ENCODE results near the gene SLC6A3. TPM values are rescaled to one million over a fixed set of nuclear protein-coding genes. Genes with fewer than 3 reads are reported as not detected.
"Not testable (repeated sequence)": the region's sequence is repeated elsewhere in the genome, so short reads cannot be mapped to it uniquely, and the experiment has no call there.

The SLC6A3 gene
- total RNA-seq, 1 donor from 2014 or later = not detected

DNA sequence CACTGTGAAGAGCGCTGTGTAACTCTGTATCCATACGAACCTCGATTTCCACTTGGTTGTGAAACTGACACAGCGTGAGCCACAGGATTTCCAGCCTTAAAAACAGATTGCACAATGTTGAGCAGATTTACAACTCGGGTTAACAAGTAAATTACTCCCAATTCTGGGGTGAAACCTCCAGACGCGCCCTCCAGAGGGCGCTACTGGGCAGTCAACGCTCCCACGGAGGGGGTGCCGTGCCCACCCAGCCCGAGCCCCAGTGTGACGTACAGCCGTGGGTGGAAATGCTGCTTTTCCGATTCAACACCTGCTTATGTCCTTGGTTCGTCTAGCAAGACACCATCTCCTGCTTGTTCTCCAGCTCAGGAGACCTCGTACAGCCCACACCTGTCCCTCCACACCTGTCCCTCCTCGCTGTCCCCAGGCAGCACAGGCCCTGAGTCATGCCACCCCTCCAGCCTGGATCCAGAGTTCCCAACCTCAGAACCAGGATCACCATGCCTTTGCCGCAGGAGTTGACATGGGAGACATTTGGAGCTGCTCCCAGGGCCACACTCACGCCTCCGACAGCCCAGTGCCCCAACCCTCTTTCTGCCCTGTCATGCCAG lies 34.4 kb upstream of the SLC6A3 start:
- peak; percentile 57 for DNase-seq (ENCODE audit: missing footprints)
- ATAC-seq = peak; percentile 55

DNA sequence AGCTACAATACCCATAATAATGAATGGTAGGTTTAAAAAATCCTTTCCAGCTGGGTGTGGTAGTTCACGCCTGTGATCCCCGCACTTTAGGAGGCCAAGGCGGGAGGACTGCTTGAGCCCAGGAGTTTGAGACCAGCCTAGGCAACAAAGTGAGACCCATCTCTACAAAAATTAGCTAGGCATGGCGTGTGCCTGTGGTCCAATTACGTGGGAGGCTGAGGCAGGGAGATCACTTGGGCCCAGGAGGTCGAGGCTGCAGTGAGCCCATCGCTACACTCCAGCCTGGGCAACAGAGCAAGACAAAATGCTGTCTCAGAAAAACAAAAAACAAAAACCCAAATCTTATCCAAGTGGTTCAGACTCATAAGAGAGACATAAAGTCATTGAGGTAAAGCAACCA lies 33.8 kb upstream of the SLC6A3 start:
- DNase-seq (ENCODE audit: missing footprints) = peak; percentile 33
- intact Hi-C loops (cut with DNase I) = no loop called here
- no peak for ATAC-seq

More for the DNA sequence above, 34.4 kb upstream of the SLC6A3 start:
- intact Hi-C loops (cut with DNase I) = no loop called here

DNA sequence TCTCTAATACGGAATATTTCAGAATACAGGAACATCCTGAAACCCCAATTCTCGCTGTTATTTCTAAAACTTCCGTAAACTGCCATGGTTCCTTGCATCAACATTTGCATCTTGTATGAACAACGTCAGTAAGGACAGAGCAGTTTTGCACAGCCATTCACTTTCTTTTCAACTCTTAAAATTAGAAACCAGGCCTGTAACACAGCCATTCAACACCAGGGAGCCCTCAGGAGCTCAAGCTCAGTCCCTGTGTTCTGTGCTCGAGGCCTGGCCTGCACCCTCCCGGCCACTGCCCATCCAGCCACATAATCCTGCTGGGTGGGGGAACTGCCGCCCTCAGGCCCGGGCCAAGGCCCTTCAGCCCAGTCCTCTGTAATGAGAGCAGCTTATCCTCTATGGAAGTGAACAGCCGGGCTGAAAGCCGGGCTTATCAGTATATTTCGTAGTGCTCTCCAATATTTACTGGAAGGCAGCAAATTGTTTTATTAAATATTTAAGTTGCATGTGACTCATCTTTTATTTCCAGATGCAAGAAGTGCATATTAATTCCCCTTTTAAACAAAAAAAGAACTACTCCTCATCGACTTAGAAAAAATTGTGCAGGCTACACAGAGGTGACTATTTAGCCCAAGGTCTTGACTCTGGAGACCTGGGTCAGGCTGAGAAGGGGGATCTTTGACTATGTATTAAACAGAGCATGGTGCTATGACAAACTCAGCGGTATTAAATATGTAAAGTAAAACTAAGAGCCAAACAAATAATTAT lies 33.2 kb upstream of the SLC6A3 start:
- peak; percentile 33 for DNase-seq (ENCODE audit: missing footprints)

DNA sequence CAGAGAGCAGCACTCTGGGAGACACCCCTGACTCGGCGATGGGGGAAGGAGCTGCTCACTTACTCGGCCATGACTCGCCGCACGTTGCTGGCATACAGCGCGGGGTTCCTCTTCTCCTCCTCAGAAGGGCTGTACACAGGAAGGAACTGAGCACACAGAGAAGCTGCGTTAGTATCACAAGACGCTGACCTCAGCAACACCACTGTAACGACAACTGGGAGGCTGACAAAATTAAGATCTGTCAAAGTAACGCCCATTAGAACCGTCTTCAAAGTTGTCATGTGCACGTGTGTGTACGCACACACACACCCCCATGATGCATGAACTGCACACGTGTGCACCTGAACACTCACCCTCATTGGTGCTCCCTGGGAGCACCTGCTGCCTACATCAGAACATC lies 32.1 kb upstream of the SLC6A3 start:
- DNase-seq (ENCODE audit: missing footprints) (peak; percentile 91), ATAC-seq (peak; percentile 53)
- intact Hi-C loops (cut with DNase I) = no loop called here

More for the DNA sequence above, 33.2 kb upstream of the SLC6A3 start:
- ATAC-seq = no peak
- intact Hi-C loops (cut with DNase I) = no loop called here

DNA sequence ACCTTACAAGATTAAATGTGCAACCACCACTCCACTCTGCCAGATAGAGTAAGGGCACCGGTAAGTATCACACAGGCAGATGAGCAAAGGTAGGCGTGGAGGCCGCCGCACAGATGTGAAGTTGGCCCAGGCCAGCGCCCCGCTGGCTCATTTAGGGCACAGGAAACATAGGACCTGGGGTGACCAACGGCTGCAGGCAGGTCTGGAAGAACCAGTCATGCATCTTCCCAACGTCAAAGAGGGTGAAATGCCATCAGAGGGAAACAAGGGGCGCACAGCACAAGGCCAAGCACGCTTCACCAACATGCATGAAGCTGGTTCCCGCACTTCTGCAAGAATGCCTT lies 31.7 kb upstream of the SLC6A3 start:
- no peak for ATAC-seq
- no peak for DNase-seq (ENCODE audit: missing footprints)
- intact Hi-C loops (cut with DNase I) = no loop called here

DNA sequence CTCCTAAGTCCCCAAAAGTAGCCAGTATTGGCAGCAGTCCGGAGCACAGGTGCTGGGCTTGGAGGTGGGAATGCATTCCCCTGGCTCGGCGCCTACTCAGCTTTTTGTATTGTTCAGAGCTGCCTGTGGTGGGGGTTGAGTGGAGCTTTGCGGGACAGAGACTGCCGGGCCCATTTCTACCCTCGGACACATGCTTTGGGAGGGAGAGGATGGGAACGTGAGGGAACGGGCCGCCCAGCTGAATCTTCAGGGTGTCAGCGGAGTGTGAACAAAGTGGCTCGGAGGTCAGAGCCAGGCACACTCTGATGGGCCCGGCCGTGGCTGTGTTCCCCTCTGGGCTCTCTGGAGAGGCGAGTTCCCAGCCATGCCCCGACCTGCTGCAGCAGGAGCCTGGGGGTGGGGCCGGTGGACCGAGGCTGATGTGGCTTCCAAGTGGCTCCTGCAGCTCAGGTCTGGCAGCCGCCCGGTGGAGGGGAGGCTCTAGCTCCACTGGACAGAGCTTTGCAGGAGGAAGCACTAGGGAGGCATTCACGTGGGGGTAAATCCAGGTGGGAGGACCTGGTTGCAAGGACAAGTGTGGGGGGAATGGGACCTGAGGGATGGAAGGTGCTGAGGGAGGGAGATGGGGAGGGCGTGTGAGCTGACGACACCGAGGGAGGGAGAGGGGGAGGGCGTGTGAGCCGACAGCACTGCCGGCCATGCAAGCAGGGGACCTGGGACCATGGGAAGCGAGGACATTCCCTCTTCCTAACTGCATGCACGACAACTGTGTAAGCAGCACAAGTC lies 31.1 kb upstream of the SLC6A3 start:
- ATAC-seq (no peak), DNase-seq (ENCODE audit: missing footprints) (peak; percentile 68)
- intact Hi-C loops (cut with DNase I) = no loop called here

DNA sequence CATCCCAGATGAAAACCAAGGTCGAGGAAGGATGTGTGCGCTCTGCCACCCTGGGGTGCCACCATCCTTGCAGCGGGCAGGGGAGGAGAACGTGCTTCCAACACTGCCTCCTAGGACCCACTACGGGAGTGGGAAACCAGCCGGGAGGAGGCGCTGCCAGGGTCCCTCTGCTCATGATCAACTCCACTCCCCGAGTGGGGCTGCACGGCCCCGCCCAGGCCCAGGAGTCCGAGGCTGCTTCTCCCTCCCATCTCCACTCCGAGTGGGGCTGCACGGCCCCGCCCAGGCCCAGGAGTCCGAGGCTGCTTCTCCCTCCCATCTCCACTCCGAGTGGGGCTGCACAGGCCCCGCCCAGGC lies 30.3 kb upstream of the SLC6A3 start:
- intact Hi-C loops (cut with DNase I); ATAC-seq: not testable (repeated sequence)
- peak; percentile 47 for DNase-seq (ENCODE audit: missing footprints)

DNA sequence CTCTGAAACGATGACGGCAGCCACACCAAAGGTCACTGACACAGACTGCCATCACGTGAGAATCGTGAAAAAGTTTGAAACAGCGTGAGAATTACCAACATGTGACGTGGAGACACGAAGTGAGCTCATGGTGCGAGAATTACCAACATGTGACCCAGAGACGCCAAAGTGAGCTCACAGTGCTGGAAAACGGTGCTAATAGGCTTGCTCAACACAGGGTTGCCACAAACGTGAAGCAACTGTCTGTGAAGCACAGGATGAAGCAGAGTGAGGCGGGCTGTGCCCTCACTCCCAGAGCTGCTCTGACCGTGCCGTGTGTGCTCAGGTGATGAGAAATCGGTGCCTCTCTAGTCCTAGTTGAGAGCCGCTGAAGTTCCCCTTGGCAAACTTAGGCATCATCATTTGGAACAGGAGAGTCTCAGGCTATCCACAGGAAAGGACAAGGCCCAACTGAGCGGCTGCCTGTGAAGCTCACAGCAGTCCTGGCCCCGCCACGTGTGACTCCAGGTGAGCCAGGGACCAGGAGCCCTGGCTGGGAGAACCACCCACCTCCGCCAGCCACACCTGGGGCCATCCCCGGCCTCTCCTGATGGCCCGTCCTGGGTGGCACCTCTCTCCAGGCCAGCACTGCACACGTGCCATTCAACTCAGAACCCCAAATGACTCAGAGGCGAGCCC lies 29.8 kb upstream of the SLC6A3 start:
- ATAC-seq = no peak
- intact Hi-C loops (cut with DNase I) = no loop called here
- peak; percentile 48 for DNase-seq (ENCODE audit: missing footprints)

DNA sequence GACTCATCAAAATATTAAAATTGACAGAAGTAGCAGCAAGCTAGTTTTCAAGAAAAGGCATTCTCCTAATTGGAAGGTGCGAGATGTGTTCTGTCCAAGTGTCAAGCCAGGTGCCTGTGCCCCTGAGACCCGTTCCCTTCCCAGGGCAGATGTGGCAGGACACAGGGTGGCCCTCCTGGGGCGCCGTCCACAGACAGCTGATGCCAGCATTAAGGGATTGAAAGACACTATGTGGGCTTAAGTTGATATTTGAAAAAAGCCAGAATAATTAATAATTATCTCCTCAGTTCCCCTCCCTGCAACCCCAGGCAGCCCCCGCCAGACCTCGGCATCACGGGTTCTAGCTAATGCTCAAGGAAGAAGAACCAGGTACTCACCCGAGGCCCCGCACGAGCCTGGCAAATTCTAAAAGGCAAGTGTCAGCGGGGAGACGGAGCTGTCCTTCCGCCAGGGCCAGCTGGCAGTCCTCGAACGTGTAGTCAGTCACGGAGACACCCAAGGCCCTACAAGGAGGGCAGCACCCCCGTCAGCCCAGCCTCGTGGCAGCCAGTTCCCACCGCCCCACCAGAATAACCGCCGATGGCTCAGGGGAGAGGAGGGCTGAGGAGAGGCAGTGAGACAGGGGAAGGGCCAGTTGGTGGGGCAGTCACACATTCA lies 29.1 kb upstream of the SLC6A3 start:
- intact Hi-C loops (cut with DNase I) = no loop called here
- ATAC-seq = no peak
- DNase-seq (ENCODE audit: missing footprints) = peak; percentile 11

DNA sequence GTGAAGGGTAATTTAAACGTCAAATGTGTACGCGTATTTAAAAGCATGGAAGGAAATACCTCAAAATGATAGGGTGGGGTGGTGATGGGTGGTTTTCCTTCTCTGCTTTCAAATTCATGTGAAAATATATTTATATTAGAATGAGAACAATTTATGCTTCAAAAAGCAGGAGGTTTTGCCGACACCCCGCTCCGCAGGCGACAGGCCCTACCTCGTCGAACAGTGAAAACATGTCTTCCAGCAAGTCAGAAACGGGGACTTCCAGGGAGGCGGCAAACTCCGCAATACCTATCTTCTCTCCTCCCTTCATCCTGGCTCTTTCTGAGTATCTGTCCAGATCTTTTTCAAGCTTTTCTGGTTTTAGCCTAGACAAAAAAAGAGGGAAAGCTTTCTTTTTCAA lies 28.5 kb upstream of the SLC6A3 start:
- ATAC-seq = no peak
- no peak for DNase-seq (ENCODE audit: missing footprints)
- intact Hi-C loops (cut with DNase I) = no loop called here

DNA sequence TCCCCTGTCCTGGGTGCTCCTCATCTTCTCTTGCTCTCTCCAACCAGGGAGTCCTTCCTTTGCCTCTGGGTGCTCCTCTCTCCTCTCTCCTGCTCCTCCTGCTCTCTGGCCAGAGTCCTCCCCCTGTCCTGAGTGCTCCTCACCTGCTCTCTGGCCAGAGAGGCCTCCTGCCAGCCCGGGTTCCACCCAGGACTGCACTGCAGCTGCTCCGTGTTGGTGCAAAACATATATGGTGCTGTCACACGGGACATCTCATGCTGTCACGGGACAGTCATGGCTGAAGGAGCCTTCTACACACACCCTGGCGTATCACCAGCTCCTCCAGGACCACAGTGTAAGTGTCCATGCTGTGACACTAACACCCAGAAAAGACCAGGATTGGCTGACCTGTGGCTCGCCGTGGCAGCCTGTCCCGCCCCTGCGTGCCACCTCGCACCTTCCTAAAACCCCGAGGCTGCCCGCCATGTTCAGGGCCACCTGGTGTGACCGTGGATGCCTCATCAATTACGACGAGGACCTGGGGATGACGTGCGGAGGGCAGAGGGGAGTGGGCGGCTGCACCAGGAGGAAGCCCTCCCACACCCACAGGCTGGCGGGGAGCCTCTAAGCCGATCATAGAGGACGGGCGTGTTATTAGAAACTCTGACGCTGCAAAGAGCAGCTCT lies 27.9 kb upstream of the SLC6A3 start:
- DNase-seq (ENCODE audit: missing footprints) (peak; percentile 35), ATAC-seq (no peak)
- intact Hi-C loops (cut with DNase I) = no loop called here

DNA sequence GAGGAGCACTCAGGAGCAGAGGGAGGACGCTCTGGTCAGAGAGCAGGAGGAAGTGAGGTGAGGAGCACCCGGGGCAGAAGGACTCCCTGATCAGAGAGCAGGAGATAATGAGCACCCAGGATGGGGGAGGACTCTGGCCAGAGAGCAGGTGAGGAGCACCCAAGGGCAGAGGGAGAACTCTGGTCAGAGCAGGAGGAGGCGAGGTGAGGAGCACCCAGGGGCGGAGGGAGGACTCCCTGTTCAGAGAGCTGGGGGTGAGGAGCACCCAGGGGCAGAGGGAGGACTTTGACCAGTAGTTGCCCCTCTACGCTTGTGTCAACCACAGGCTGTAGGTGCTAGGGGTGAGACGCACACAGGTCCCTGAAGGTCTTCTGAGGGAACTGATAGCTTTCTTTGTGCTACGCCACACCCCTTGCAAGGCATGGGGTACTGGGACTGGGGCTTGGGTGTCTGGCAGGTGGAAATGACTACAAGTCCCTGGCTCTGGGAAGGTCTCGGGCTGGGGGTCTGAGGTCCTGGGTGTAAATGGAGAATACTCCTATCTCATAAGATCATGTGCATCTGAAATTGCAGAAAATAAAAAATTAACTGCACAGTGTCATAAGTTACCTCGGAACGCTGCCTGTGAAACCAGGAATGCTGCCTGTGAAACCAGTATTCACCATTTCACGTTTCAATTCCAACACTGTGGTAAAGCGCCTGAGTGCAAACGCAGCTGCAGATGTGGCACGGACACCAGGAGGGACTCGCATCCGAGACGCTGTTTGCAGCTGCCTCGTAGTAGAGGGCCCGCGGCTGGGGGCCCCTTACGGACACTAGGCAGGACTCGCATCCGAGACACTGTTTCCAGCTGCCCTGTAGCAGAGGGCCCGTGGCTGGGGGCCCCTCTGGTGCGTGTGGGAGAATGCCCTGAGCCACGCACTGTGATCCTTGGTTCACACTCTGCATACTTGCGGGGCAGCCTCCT lies 27.0 kb upstream of the SLC6A3 start:
- peak; percentile 54 for DNase-seq (ENCODE audit: missing footprints)
- ATAC-seq = no peak
- intact Hi-C loops (cut with DNase I) = no loop called here

DNA sequence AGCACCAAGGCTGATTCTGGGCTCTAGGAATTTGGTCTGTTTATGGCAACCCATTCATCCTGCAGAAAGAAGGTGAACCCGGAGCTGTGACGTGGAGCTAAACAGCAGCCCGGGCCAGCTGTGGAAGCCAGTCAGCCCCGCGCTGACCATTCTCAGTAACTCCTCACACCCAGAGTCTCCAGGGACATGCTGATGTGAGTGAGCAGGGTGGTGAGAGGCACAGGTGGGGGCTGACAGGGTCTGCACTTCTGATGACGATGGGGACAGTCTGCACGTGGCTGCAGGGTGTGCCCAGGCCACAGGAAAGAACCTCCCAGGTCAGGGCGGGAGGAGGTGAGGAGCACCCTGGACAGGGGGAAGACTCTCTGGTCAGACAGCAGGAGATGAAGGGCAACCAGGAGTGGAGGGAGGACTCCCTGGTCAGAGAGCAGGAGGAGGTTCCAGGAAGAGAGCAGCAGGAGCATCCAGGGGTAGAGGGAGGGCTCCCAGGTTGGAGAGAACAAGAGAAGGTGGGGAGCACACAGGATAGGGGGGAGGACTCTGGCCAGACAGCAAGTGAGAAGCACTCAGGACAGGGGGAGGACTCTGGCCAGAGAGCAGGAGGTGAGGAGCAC lies 26.1 kb upstream of the SLC6A3 start:
- peak; percentile 30 for DNase-seq (ENCODE audit: missing footprints)

DNA sequence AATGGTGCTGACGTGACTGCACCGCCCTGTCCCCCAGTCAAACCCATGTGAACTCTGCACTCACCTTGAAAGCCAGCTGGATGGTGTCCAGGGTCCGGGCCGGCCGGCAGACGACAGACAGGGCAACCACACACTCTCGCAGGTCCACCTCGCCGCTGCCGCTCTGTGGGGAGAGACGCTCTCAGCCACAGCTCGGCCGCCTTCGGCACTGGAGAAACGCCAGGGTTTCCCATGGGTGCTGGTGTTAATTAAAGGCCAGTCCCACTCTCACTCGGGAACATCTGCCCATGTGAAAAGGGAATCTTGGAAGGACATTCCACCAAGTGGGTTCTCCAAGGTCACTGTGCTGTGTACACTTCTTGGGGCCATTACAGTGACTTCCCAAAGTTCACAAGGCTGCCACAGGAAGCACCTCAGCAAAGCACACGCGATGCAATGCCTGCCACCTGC lies 25.5 kb upstream of the SLC6A3 start:
- DNase-seq (ENCODE audit: missing footprints) (peak; percentile 62), ATAC-seq (no peak)
- intact Hi-C loops (cut with DNase I) = no loop called here

More for the DNA sequence above, 26.1 kb upstream of the SLC6A3 start:
- intact Hi-C loops (cut with DNase I) = no loop called here
- ATAC-seq = no peak

DNA sequence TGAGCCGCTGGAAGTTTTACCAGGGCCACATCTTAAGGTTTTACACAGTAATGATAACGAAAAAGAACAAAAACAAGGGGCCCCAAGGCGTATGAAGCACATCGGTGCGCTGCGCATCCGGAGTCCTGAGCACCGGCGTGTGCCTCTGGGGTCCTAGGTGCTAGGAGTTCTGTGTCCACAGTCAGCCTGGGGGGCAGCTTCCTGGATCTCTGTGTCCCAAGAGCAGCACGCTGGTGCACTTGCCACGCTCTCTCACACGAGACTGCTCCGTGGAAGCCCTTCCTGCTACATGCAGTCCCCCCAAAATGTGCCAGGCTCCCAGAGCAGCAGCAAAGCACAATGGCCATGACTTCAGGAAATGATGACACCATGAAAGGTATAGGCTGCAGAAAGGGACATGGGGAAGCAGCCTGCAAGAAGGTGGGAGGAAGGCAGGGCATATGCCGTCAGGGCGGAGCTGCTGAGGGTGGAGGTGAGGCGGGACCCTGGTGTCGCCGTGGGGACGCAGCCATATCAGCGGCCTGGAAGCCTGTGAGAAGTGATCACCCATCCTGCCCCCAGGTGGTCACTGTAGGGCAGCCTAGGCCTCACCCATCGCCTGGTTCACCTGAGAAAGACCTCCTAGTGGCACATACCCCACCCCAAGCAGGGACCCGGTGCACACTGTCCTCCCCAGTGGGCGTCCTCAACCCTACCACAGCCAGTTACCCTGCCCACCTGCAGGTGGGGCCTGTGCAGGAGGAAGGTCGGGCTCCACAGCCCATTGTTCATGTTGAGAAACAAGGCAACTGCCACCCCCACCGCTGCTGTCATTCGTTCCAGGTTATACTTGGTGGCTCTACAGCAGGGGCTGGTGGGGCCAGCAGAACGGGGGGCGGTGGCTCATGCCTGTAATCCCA lies 23.6 kb upstream of the SLC6A3 start:
- intact Hi-C loops (cut with DNase I) = no loop called here
- DNase-seq (ENCODE audit: missing footprints) = peak; percentile 34

DNA sequence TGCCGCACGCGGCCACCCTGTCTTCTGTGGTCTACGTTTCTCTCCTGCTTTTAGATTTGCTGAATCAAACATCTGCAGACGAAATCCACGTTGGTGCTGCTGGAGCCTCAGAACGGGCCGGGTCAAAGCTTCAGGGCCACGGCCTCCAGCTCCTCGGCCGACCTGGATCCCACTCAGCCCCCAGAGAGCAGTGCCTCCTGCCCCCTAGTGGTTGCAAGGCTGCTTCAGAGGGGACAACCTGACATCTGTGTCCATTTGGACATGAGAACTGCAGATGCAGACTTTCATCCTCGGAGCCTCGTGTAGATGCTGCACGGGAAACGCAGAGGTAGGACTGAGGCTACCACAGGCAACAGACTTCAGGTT lies 23.0 kb upstream of the SLC6A3 start:
- intact Hi-C loops (cut with DNase I) = no loop called here
- DNase-seq (ENCODE audit: missing footprints) (peak; percentile 16), ATAC-seq (no peak)

More for the DNA sequence above, 23.6 kb upstream of the SLC6A3 start:
- ATAC-seq = no peak
